ENCODE data around the gene DPM2.

- TF ChIP-seq, protein P1, sequence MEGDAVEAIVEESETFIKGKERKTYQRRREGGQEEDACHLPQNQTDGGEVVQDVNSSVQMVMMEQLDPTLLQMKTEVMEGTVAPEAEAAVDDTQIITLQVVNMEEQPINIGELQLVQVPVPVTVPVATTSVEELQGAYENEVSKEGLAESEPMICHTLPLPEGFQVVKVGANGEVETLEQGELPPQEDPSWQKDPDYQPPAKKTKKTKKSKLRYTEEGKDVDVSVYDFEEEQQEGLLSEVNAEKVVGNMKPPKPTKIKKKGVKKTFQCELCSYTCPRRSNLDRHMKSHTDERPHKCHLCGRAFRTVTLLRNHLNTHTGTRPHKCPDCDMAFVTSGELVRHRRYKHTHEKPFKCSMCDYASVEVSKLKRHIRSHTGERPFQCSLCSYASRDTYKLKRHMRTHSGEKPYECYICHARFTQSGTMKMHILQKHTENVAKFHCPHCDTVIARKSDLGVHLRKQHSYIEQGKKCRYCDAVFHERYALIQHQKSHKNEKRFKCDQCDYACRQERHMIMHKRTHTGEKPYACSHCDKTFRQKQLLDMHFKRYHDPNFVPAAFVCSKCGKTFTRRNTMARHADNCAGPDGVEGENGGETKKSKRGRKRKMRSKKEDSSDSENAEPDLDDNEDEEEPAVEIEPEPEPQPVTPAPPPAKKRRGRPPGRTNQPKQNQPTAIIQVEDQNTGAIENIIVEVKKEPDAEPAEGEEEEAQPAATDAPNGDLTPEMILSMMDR (IDR thresholded peaks at IDR 0.05): no peak
- no peak for TF ChIP-seq POLR2A (IDR thresholded peaks at IDR 0.05)
Observed at GRCh38 chr9:127928676-127929624, 8.7 kb downstream of the DPM2 start.

All from thyroid gland (tissue), 4 donors.